ENCODE measurements around the gene RIPOR3.
A peak's percentile ranks its signal among the peaks of the same experiment; 100 is the strongest.

Gene RIPOR3

DNA sequence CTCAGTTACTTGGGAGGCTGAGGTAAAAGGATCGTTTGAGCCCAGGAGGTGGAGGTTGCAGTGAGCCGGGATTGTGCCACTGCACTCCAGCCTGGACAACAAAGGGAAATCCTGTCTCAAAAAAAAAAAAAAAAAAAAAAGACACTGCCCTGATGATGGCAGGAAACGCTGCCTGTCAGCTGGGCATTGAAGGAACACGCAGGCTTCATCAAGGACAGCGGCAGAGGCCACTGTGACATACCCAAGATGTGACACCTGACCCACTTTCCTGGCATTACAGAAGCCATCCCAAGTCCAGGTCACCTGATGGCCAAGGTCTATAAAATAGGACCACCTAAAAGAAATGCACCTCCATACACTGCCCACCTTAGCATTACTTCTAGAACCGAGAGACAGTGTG, 75.9 kb downstream of the RIPOR3 start:
- H3K27ac ChIP-seq (ENCODE audit: low read length), result no peak overlapping the region
- H3K4me3 ChIP-seq (ENCODE audit: low read length), result no peak overlapping the region
- no peaks in the 10 kb centered on the region for H3K36me3 ChIP-seq (ENCODE audit: insufficient read depth, low read depth, low read length)
- H3K9ac ChIP-seq (ENCODE audit: low read depth, low read length), result no peak overlapping the region
- no peaks in the 10 kb centered on the region for H3K27me3 ChIP-seq (ENCODE audit: insufficient read depth, low read length)
- no peaks in the 10 kb centered on the region for H3K4me1 ChIP-seq (ENCODE audit: insufficient read depth, low read length)
- H3K9me3 ChIP-seq (ENCODE audit: insufficient read depth, low read depth, low read length), result no peaks in the 10 kb centered on the region

- Histone ChIP-seq H3K4me3 (ENCODE audit: low read length) (no peak overlapping the region), H3K27me3 (ENCODE audit: insufficient read depth, low read length) (no peaks in the 10 kb centered on the region), H3K9me3 (ENCODE audit: insufficient read depth, low read depth, low read length) (no peaks in the 10 kb centered on the region), H3K9ac (ENCODE audit: low read depth, low read length) (no peak overlapping the region), H3K36me3 (ENCODE audit: insufficient read depth, low read depth, low read length) (no peaks in the 10 kb centered on the region), H3K27ac (ENCODE audit: low read length) (no peak overlapping the region), H3K4me1 (ENCODE audit: insufficient read depth, low read length) (no peaks in the 10 kb centered on the region)
Measured at GRCh38 chr20:50613438-50614169, 77.7 kb downstream of the RIPOR3 start.

DNA sequence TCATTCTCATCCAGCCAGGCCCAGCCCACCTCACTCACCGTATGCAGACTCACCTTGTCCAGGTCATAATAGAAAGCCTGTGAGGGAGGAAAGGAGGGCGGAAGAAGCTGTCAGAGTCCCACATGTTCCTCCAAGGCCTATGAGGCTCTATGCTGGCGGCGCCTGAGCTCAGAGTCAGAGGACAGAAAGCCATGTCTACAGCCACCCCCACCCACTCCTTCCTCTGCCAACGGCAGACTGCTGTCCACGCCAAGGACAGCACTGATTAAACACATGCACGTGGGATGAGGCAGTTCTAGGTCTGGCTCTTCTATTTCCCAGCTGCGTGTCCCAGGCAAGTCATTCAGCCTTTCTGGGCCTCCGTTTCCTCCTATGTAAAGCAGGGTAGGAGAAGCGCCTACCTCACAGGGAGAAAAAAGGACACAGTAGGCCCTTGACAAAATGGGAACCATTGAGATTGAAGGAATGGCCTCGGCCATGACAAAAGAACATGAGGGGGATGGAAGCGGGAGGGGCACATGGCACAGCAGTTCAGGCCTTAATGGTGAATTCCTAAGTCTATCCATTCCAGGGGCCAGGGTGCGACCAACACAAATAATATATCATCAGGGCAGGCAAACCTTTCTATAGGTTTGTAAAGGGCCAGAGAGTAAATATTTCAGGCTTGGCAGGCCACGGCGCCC, 80.1 kb downstream of the RIPOR3 start:
- H3K27me3 ChIP-seq (ENCODE audit: insufficient read depth, low read length), result no peaks in the 10 kb centered on the region
- H3K27ac ChIP-seq (ENCODE audit: low read length), result no peak overlapping the region
- H3K9me3 ChIP-seq (ENCODE audit: insufficient read depth, low read depth, low read length), result no peaks in the 10 kb centered on the region
- no peak overlapping the region for H3K4me3 ChIP-seq (ENCODE audit: low read length)
- no peaks in the 10 kb centered on the region for H3K36me3 ChIP-seq (ENCODE audit: insufficient read depth, low read depth, low read length)
- H3K4me1 ChIP-seq (ENCODE audit: insufficient read depth, low read length), result no peaks in the 10 kb centered on the region
- 0 out of 2 replicates have a peak overlapping the region, but pooled peaks have one; percentile 10 for H3K9ac ChIP-seq (ENCODE audit: low read depth, low read length)

DNA sequence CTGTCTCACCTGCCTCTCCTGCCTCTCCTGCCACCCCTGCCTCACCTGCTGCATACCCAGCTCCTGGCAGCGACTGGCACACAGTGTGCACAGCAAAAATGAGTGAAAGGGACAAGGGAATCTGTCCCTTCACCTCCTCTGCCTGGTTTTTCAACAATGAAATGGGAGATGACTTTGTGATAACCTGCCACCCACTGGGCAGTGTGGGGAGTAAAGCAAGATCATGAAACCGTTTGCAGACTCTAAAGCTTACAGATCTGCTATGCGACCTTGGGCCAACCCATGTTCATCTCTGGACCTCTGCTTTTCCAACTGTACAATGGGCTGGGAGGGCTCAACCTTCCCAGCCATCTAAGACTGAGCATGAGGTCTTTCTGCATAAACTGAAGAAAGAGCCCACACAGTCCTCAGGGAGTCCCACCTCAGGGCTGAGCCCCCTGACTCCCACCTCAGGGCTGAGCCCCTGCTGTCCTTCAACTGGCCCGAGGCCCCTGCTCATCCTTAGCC, 81.1 kb downstream of the RIPOR3 start:
- Histone ChIP-seq H3K9ac (ENCODE audit: low read depth, low read length) (no peak overlapping the region), H3K27me3 (ENCODE audit: insufficient read depth, low read length) (no peaks in the 10 kb centered on the region), H3K9me3 (ENCODE audit: insufficient read depth, low read depth, low read length) (no peaks in the 10 kb centered on the region), H3K4me3 (ENCODE audit: low read length) (no peak overlapping the region), H3K36me3 (ENCODE audit: insufficient read depth, low read depth, low read length) (no peaks in the 10 kb centered on the region), H3K27ac (ENCODE audit: low read length) (no peak overlapping the region), H3K4me1 (ENCODE audit: insufficient read depth, low read length) (no peaks in the 10 kb centered on the region)

- H3K27me3 ChIP-seq (ENCODE audit: insufficient read depth, low read length), result no peaks in the 10 kb centered on the region
- H3K4me3 ChIP-seq (ENCODE audit: low read length), result no peak overlapping the region
- no peaks in the 10 kb centered on the region for H3K36me3 ChIP-seq (ENCODE audit: insufficient read depth, low read depth, low read length)
- H3K9ac ChIP-seq (ENCODE audit: low read depth, low read length), result no peak overlapping the region
- H3K9me3 ChIP-seq (ENCODE audit: insufficient read depth, low read depth, low read length), result no peaks in the 10 kb centered on the region
- no peaks in the 10 kb centered on the region for H3K4me1 ChIP-seq (ENCODE audit: insufficient read depth, low read length)
- no peak overlapping the region for H3K27ac ChIP-seq (ENCODE audit: low read length)
Measured at GRCh38 chr20:50609438-50609989, 81.8 kb downstream of the RIPOR3 start.

GRCh38 chr20:50608750-50609104, 82.6 kb downstream of the RIPOR3 start:
- Histone ChIP-seq H3K4me3 (ENCODE audit: low read length) (no peak overlapping the region), H3K27me3 (ENCODE audit: insufficient read depth, low read length) (no peaks in the 10 kb centered on the region), H3K27ac (ENCODE audit: low read length) (no peak overlapping the region), H3K4me1 (ENCODE audit: insufficient read depth, low read length) (no peaks in the 10 kb centered on the region), H3K36me3 (ENCODE audit: insufficient read depth, low read depth, low read length) (no peaks in the 10 kb centered on the region), H3K9ac (ENCODE audit: low read depth, low read length) (no peak overlapping the region), H3K9me3 (ENCODE audit: insufficient read depth, low read depth, low read length) (no peaks in the 10 kb centered on the region)

GRCh38 chr20:50607850-50608749, 83.2 kb downstream of the RIPOR3 start:
- Histone ChIP-seq H3K9me3 (ENCODE audit: insufficient read depth, low read depth, low read length) (no peaks in the 10 kb centered on the region), H3K9ac (ENCODE audit: low read depth, low read length) (no peak overlapping the region), H3K36me3 (ENCODE audit: insufficient read depth, low read depth, low read length) (no peaks in the 10 kb centered on the region), H3K27me3 (ENCODE audit: insufficient read depth, low read length) (no peaks in the 10 kb centered on the region), H3K27ac (ENCODE audit: low read length) (no peak overlapping the region), H3K4me3 (ENCODE audit: low read length) (no peak overlapping the region), H3K4me1 (ENCODE audit: insufficient read depth, low read length) (no peaks in the 10 kb centered on the region)

DNA sequence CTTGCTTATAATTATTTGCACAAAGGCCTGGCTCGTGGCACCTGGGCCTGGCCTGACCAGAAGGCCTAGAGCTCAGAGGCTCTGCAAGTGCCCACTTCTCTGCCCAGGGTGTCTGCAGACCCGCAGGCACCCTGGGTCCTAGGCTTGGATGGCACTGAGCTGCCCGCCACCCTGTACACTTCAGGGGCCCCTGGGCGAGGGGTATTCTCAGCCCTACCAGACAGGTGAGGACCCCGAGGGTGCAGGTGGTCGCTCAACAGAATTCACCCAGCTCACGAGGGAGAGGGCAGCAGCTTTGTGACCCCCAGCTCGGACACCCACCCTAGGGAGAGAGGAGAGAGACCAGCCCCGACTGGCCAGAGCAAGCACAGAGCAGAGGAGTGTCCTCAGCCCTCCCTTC, 83.9 kb downstream of the RIPOR3 start:
- Histone ChIP-seq H3K9ac (ENCODE audit: low read depth, low read length) (no peak overlapping the region), H3K36me3 (ENCODE audit: insufficient read depth, low read depth, low read length) (no peaks in the 10 kb centered on the region), H3K9me3 (ENCODE audit: insufficient read depth, low read depth, low read length) (no peaks in the 10 kb centered on the region), H3K27me3 (ENCODE audit: insufficient read depth, low read length) (no peaks in the 10 kb centered on the region), H3K4me1 (ENCODE audit: insufficient read depth, low read length) (no peaks in the 10 kb centered on the region), H3K27ac (ENCODE audit: low read length) (no peak overlapping the region), H3K4me3 (ENCODE audit: low read length) (no peak overlapping the region)

DNA sequence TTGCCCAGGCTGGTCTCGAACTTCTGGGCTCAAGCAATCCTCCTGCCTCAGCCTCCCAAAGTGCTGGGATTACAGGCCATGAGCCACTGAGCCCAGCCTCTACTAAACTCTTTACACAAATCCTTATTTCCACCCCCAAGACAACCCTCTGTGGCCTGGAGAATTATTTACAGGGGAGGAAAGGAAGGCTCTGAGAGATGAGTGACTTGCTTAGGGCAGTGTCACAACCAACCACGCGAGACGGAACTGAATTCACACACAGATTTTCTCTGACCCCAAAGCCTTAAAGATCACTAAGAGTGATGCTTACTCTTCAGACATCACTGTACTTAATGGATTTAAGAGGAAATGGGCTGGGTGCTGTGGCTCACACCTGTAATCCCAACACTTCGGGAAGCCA, 86.2 kb downstream of the RIPOR3 start:
- Histone ChIP-seq H3K9ac (ENCODE audit: low read depth, low read length) (no peak overlapping the region), H3K36me3 (ENCODE audit: insufficient read depth, low read depth, low read length) (no peaks in the 10 kb centered on the region), H3K9me3 (ENCODE audit: insufficient read depth, low read depth, low read length) (no peaks in the 10 kb centered on the region), H3K27me3 (ENCODE audit: insufficient read depth, low read length) (no peaks in the 10 kb centered on the region), H3K4me3 (ENCODE audit: low read length) (no peak overlapping the region), H3K27ac (ENCODE audit: low read length) (no peak overlapping the region), H3K4me1 (ENCODE audit: insufficient read depth, low read length) (no peaks in the 10 kb centered on the region)

GRCh38 chr20:50604451-50604850, 86.9 kb downstream of the RIPOR3 start:
- Histone ChIP-seq H3K9me3 (ENCODE audit: insufficient read depth, low read depth, low read length) (no peaks in the 10 kb centered on the region), H3K4me1 (ENCODE audit: insufficient read depth, low read length) (no peaks in the 10 kb centered on the region), H3K27ac (ENCODE audit: low read length) (no peak overlapping the region), H3K27me3 (ENCODE audit: insufficient read depth, low read length) (no peaks in the 10 kb centered on the region), H3K9ac (ENCODE audit: low read depth, low read length) (no peak overlapping the region), H3K4me3 (ENCODE audit: low read length) (no peak overlapping the region), H3K36me3 (ENCODE audit: insufficient read depth, low read depth, low read length) (no peaks in the 10 kb centered on the region)

- Histone ChIP-seq H3K27me3 (ENCODE audit: insufficient read depth, low read length) (no peaks in the 10 kb centered on the region), H3K27ac (ENCODE audit: low read length) (no peak overlapping the region), H3K9me3 (ENCODE audit: insufficient read depth, low read depth, low read length) (no peaks in the 10 kb centered on the region), H3K4me1 (ENCODE audit: insufficient read depth, low read length) (no peaks in the 10 kb centered on the region), H3K9ac (ENCODE audit: low read depth, low read length) (no peak overlapping the region), H3K4me3 (ENCODE audit: low read length) (no peak overlapping the region), H3K36me3 (ENCODE audit: insufficient read depth, low read depth, low read length) (no peaks in the 10 kb centered on the region)
Measured at GRCh38 chr20:50602432-50603088, 88.8 kb downstream of the RIPOR3 start.
